CD4-positive, alpha-beta T cell treated with Interferon alpha-2 for 1 hour (primary cell): ENCODE measurements around the gene CACHD1.
"Not testable (repeated sequence)": the region's sequence is repeated elsewhere in the genome, so short reads cannot be mapped to it uniquely, and the experiment has no call there.

Source experiments
- DNase-seq, 2 donors: peaks; one replicate each; pipeline ENCODE4 v3.0.0-alpha.2; 2020 to 2022

The CACHD1 gene

DNA sequence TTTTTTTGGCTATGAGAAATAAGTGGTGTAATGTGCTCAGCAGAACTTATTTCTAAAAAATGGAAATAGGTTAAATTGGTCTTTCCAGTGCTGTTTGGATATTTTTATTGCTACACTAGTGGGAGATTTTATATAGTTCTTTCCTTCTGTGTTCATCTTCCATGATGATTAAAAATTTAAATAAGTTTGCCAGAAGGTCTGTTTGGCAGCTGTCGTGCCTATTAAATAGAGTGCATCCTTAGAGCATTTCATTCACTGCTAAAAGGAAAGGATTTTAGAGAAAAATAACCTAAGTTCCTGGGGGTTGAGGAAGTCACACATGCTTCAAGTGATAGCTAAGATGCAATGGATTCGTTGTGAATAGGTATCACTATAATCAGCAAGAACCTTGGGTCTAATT lies 245.3 kb downstream of the CACHD1 start:
- no peak for DNase-seq

DNA sequence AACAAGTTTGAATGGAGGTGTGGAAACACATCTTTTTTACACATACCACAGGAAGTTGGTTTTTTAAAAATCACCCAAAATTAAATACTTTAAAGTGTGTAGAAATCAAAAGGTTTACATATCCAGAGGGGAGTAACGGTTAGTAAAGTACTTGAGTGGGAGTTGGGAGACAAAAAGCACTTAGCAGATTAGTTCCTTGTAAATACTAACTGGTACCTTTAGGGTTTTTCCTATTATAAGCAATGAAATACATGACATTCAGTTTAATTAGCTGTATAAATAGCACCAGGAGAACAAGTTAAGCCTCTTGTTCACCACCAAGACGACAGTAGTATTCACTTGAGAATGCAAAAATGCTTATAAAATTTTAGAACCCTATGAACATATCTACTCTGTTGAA lies 251.2 kb downstream of the CACHD1 start:
- no peak for DNase-seq

DNA sequence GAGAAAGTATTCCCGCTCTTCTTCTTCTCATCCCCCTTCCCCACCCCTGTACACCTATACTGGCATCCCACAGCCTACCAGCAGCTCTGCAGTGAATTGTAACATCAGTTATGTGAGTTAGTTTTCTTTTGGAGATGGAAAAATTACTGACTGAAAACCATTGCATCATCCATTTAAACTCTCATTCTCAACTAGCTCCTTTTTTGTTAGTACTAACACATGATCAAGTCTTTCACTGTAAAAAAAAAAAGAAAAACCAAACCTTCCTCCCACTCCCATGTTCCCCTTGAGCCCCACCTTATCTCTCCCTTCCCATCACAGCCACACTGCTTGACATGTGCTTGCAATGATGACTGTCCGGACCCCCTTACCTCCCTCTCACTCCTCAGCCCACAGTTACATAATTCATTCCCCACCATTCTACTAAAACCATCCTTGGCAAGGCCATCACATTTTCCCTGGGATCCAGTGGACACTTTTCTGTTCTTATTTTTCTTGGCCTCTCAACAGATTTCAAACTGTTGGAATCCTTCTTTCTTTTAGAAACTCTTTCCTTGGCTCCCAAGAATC lies 251.7 kb downstream of the CACHD1 start:
- DNase-seq, result no peak

DNA sequence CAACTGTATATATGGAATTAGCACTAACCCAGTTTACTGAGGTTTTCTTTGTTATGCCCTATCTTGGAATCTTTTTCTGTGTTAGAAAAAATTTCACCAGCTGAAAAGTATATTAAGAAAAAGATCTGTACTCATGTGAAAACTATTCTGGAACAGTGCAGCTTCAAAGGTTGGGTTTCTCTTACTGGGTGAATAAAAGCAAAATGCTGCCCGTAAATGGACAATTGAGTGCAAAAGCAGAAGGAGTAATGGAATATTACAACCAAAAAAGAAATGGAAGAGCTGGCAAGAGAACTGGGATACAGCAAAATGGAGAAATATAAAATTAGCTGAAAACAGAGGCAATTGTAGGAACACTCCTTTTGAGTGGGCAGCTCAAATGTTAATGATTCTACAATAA lies 257.9 kb downstream of the CACHD1 start:
- no peak for DNase-seq

DNA sequence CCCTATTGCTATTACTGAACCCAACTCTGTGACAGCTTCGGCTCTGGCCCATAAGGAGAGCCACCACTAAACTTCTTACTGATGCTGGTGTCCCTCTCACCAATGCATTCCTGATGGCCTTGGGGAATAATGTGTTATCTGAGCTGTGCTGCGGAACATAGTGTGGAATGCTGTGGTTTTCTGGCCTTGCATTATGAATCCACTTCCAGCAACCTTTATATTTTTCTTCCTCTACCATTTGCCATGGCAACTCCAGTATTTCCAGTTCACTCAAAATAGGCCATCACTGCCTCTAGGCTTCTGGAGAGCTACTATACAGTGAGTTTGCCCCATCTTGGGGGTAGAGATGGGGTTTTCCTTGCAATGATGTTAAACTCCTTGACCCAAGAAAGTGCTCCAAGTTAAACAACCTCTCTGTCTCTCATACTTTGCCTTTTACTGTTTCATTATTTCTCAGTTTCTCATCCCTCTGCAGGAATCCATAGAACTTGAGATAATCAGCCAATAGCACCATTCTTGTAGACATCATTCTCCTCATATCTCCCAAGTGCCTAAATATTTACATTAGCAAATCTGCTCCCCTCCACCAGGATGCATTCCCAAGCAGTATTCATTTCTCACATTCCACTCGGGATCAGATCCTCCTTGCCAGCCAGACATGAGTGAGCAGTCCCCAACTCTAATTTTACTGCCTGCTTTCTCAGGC lies 263.8 kb downstream of the CACHD1 start:
- no peak for DNase-seq

DNA sequence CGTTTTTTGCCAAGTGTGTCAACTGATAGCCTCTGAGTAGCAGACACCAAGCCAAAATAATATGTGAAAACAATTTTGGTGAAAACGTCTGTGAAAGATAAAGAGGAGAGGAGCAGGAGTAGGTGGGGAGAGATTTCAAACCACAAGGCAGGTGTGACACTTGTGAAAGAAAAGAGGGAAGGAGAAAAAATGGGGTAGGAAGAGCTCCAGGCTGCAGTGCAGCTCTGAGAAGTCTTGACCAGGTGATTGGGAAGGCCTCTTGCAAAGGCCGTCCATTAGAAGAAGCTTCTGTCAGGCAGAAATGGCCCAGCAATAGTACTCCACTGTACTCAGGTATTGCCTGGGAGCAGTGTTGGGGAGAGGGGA lies 264.3 kb downstream of the CACHD1 start:
- DNase-seq, result no peak

DNA sequence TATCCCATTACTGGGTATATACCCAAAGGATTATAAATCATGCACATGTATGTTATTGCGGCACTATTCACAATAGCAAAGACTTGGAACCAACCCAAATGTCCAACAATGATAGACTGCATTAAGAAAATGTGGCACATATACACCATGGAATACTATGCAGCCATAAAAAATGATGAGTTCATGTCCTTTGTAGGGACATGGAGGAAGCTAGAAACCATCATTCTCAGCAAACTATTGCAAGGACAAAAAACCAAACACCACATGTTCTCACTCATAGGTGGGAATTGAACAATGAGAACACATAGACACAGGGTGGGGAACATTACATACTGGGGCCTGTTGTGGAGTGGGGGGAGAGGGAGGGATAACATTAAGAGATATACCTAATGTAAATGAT lies 270.8 kb downstream of the CACHD1 start:
- not testable (repeated sequence) for DNase-seq
